Glutamatergic neuron (in vitro differentiated cells): Measurements from ENCODE around the gene MEST. TPM values are rescaled to one million over a fixed set of nuclear protein-coding genes. Genes with fewer than 3 reads are reported as not detected.

Experiments
- DNase-seq: peaks from one replicate; pipeline ENCODE4 v3.0.0; 2022
- H3K27ac Mint-ChIP-seq: one replicate; pipeline ENCODE4 v1.8.0; 2020; ENCODE audit warnings: mild to moderate bottlenecking, mixed read lengths, inconsistent platforms; ENCODE audit not compliant: unreplicated experiment
- H3K27me3 Mint-ChIP-seq: one replicate; pipeline ENCODE4 v1.8.0; 2020; ENCODE audit warnings: mild to moderate bottlenecking, moderate library complexity, mixed read lengths, inconsistent platforms; ENCODE audit not compliant: unreplicated experiment
- H3K36me3 Mint-ChIP-seq: one replicate; pipeline ENCODE4 v1.8.0; 2020; ENCODE audit warnings: mild to moderate bottlenecking, mixed read lengths, inconsistent platforms; ENCODE audit not compliant: unreplicated experiment
- H3K4me1 Mint-ChIP-seq: one replicate; pipeline ENCODE4 v1.8.0; 2020; ENCODE audit warnings: mild to moderate bottlenecking, low read depth, mixed read lengths, inconsistent platforms; ENCODE audit not compliant: unreplicated experiment
- H3K4me3 Mint-ChIP-seq: one replicate; pipeline ENCODE4 v1.8.0; 2020; ENCODE audit warnings: mild to moderate bottlenecking, mixed read lengths, inconsistent platforms; ENCODE audit not compliant: unreplicated experiment
- H3K9me3 Mint-ChIP-seq: one replicate; pipeline ENCODE4 v1.8.0; 2020; ENCODE audit warnings: mild to moderate bottlenecking, moderate library complexity, mixed read lengths, inconsistent platforms; ENCODE audit not compliant: unreplicated experiment
- total RNA-seq: library from RNA; stranded (reverse); fragmentation: NEBNext Ultra II Directional; extraction: Animal tissue kit (Norgen Biotek cat#: 25700); gene quantifications from one replicate; pipeline ENCODE4 v1.2.1, GENCODE V29; 2021; ENCODE audit not compliant: unreplicated experiment
- TF ChIP-seq, protein P1 (sequence below): fragments of 200-600 bp; sonication (generic); IDR thresholded peaks from one replicate; pipeline ENCODE4 v1.5.0; 2021; ENCODE audit not compliant: partially characterized antibody, unreplicated experiment

The MEST gene
- total RNA-seq, 1 donor from 2014 or later: 186 TPM

DNA sequence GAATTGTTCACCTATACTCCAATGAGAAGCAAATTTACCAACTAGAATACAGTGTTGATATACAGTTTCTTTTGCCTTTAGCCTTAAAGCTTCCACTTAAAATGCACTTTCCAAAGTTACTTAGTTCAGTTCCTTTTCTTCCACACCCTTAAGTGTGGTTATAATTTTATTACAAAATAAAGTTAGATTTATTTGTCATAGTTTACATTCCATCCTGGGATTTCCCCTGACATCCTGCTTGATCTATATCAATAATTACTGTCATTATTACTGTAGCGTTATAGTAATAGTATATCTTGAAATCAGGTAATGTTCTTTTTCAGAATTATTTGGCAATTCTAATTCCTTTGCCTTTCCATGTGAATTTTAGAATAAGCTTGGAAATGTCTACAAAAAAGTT lies 23.3 kb upstream of the MEST start:
- Mint-ChIP-seq H3K4me1 (no peaks in the 10 kb centered on the region), H3K27ac (no peak overlapping the region), H3K36me3 (peaks cover 5% of the 10 kb centered on the region), H3K9me3 (no peaks in the 10 kb centered on the region), H3K27me3 (peaks cover 2% of the 10 kb centered on the region), H3K4me3 (no peak overlapping the region)
- TF ChIP-seq, protein P1, sequence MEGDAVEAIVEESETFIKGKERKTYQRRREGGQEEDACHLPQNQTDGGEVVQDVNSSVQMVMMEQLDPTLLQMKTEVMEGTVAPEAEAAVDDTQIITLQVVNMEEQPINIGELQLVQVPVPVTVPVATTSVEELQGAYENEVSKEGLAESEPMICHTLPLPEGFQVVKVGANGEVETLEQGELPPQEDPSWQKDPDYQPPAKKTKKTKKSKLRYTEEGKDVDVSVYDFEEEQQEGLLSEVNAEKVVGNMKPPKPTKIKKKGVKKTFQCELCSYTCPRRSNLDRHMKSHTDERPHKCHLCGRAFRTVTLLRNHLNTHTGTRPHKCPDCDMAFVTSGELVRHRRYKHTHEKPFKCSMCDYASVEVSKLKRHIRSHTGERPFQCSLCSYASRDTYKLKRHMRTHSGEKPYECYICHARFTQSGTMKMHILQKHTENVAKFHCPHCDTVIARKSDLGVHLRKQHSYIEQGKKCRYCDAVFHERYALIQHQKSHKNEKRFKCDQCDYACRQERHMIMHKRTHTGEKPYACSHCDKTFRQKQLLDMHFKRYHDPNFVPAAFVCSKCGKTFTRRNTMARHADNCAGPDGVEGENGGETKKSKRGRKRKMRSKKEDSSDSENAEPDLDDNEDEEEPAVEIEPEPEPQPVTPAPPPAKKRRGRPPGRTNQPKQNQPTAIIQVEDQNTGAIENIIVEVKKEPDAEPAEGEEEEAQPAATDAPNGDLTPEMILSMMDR: no peak
- DNase-seq: no peak

DNA sequence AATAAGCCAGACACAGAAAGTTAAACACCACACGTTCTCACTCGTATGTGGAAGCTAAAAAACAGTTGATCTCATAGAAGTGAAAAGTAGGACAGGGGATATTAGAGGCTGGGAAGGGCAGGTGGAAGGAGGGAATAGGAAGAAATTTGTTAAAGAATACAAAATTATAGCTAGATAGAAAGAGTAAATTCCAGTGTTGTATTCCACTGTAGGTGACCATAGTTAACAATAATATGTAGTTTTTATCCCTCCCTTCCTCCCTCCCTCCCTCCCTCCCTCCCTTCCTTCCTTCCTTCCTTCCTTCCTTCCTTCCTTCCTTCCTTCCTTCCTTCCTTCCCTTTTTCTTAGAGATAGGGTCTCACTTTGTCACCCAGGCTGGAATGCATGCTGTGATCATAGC lies 19.9 kb upstream of the MEST start:
- Mint-ChIP-seq H3K4me1 (peaks cover 9% of the 10 kb centered on the region), H3K27me3 (peaks cover 2% of the 10 kb centered on the region), H3K9me3 (peaks cover 3% of the 10 kb centered on the region), H3K27ac (no peak overlapping the region), H3K36me3 (no peaks in the 10 kb centered on the region), H3K4me3 (no peak overlapping the region)
- TF ChIP-seq, protein P1: no peak
- no peak for DNase-seq

DNA sequence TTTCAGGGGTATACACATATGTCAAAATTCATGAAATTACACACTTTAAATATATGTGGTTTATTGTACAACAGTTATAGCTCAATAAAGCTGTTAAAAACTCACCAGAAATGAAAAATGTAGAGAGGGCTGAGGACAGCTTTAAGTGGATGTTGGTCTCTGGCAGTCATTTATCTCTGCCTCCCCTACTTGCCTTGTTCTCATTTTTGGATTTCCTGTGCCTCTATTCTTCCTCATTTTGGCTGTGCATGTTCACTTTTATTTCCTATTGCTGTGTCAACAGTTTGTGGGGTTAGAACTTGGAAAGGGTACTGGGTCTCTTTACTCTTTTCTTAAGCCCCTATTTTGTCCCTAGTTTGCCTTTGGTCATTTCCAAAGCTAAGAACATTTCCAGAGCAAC lies 18.6 kb upstream of the MEST start:
- Mint-ChIP-seq H3K36me3 (no peaks in the 10 kb centered on the region), H3K9me3 (peaks cover 3% of the 10 kb centered on the region), H3K4me1 (peaks cover 9% of the 10 kb centered on the region), H3K27me3 (peaks cover 2% of the 10 kb centered on the region), H3K27ac (no peak overlapping the region), H3K4me3 (no peak overlapping the region)
- no peak for DNase-seq
- TF ChIP-seq, protein P1: no peak

DNA sequence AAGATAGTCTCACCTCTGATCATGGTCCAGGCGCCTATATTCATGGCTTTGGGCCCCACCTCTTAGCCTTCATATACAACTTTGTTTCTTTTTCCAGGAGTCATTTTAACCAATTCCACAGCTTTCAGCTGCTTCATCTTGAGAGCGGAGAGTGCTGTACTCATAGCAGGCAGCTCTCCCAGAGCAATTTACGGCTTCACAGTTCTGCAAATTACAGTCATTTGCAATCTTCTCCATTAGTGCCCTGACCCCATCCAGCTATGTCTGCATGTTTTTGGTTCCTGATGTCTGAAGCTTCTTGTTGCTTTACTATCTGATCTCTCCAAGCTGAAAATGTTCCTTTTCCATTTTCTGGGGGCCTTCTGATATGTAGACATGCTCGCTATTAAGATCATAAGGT lies 18.0 kb upstream of the MEST start:
- no peak overlapping the region for H3K4me3 Mint-ChIP-seq
- no peak for DNase-seq
- H3K27ac Mint-ChIP-seq: no peak overlapping the region
- H3K4me1 Mint-ChIP-seq: peaks cover 9% of the 10 kb centered on the region
- H3K36me3 Mint-ChIP-seq: no peaks in the 10 kb centered on the region
- TF ChIP-seq, protein P1: no peak
- peaks cover 3% of the 10 kb centered on the region for H3K9me3 Mint-ChIP-seq
- peaks cover 2% of the 10 kb centered on the region for H3K27me3 Mint-ChIP-seq

DNA sequence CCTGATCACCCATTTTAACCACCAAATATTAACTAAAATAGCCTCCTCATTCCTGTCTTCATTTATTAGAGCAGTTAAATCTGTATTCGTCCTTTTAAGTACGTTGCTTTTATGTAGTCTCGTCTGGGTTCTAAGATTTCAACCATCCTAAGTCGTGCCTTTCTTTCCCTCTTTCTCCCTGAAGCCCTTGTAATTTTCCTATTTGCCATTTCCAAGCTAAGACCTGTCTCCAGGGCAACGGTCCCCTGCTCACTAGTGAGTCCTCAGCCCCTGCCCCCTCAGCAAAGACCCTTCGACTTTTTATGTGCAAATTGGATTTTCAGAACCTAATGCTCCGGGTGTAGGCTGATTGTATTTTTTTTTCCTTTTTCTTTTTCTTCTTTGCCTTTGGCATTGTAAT lies 16.1 kb upstream of the MEST start:
- H3K4me3 Mint-ChIP-seq: no peak overlapping the region

More for the DNA sequence above, 16.1 kb upstream of the MEST start:
- Mint-ChIP-seq H3K36me3 (no peaks in the 10 kb centered on the region), H3K27ac (no peak overlapping the region), H3K27me3 (peaks cover 2% of the 10 kb centered on the region), H3K4me1 (peaks cover 9% of the 10 kb centered on the region), H3K9me3 (peaks cover 3% of the 10 kb centered on the region)
- no peak for DNase-seq
- TF ChIP-seq, protein P1: no peak
